NT2/D1 (cell line): ENCODE data around the gene CHST8.

Experiments used
- YY1 ChIP-seq: IDR thresholded peaks from 2 replicates; pipeline ENCODE4 v1.6.1; 2011; ENCODE audit not compliant: insufficient read length, insufficient read depth
- ZNF274 ChIP-seq: IDR thresholded peaks from 2 replicates; pipeline ENCODE4 v1.6.1; 2011; ENCODE audit warnings: mild to moderate bottlenecking, low read depth, low read length

DNA sequence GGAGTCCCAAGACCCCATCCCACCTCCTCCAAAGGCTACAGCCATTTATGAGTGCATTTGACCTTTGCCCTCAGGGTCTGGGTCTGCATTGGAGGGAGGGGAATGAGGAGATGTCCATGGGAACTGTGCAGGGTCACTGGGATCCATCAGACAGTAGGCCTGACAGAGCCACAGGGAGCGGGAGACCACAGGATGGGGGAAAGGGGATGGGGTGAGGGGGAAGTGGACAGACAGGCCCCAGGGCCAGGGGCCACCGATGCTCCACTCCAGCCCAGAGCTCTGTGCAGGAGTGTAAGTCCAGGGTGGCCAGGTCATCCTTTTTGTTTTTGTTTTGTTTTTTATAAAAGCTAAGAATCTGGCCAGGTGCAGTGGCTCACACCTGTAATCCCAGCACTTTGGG is 82.5 kb downstream of the CHST8 start:
- TF ChIP-seq YY1 (no peak), ZNF274 (no peak)
